22Rv1 (cell line): ENCODE data around the gene GKN1.

Experiments used
- ZFX ChIP-seq: fragments of 450-650 bp; IDR thresholded peaks from 2 replicates; pipeline ENCODE4 v1.6.1; 2017; ENCODE audit warnings: antibody characterized with exemption, borderline replicate concordance
- TF ChIP-seq, protein P1 (sequence below): fragments of 450-650 bp; IDR thresholded peaks from 2 replicates; pipeline ENCODE4 v1.5.1; 2017; ENCODE audit warnings: mild to moderate bottlenecking

- TF ChIP-seq, protein P1, sequence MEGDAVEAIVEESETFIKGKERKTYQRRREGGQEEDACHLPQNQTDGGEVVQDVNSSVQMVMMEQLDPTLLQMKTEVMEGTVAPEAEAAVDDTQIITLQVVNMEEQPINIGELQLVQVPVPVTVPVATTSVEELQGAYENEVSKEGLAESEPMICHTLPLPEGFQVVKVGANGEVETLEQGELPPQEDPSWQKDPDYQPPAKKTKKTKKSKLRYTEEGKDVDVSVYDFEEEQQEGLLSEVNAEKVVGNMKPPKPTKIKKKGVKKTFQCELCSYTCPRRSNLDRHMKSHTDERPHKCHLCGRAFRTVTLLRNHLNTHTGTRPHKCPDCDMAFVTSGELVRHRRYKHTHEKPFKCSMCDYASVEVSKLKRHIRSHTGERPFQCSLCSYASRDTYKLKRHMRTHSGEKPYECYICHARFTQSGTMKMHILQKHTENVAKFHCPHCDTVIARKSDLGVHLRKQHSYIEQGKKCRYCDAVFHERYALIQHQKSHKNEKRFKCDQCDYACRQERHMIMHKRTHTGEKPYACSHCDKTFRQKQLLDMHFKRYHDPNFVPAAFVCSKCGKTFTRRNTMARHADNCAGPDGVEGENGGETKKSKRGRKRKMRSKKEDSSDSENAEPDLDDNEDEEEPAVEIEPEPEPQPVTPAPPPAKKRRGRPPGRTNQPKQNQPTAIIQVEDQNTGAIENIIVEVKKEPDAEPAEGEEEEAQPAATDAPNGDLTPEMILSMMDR, result no peak
- TF ChIP-seq ZFX, result no peak
Measured at GRCh38 chr2:69007603-69008002, 33.2 kb downstream of the GKN1 start.
